GM18519 (cell line): ENCODE results near the gene ODF2.
"Not testable (repeated sequence)": the region's sequence is repeated elsewhere in the genome, so short reads cannot be mapped to it uniquely, and the experiment has no call there.

ENCODE experiments used
- ATAC-seq: cut with Tn5 transposase; IDR thresholded peaks from one replicate; pipeline ENCODE4 v1.9.1; 2021; ENCODE audit warnings: mild to moderate bottlenecking, moderate library complexity; ENCODE audit not compliant: unreplicated experiment, low FRiP score

ODF2 gene

GRCh38 chr9:128455849-128456612 is at the start of gene ODF2:
Gene ODF2, plus strand, starts transcription at chr9:128456006. Its CDS starts 86 bp downstream, at chr9:128456092.
- peak; percentile 50 for ATAC-seq

- ATAC-seq, result no peak
Observed at GRCh38 chr9:128406848-128407391, 48.9 kb upstream of the ODF2 start.

DNA sequence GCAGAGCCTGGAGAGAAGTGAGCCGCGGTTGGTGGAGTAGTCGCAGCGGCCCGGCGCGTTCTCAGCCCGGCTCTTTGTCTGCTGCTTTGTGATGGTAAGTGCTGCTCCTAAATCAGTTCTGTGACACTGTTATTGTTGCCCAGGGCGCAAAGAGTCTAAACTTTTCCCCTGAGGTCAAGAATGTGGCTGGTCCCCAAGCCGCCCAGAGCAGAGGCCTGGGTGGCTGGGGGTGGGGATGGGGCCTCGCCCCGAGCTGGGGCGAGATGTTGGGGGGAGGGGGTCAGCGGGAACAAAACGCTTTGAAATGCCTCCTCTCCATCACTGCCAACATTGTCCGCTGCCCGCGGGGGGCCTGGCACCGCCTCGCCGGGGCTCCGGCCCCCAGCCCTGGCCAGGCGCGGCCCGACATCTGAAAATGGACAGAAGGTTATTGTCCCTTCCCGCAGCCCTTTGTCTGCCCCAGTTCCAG is 46.8 kb upstream of the ODF2 start:
- no peak for ATAC-seq

DNA sequence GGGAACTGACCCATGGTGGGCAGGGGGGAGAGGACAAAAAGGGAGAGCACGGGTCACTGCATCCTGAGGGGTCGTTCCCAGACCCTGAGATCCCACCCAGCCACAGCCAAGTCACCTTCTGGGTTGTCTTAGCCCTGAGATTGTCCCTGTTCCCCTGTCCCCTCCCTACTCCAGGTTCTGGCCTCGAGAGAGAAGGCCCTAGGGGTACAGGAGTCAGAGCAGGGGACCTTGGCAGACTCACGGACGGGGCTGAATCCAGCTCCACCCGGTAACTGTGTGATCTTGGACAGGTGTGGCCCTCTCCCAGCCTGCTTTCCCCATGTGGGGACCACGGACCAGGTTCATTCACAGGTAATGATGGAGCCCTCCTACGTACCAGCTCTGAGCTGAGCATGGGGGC is 46.4 kb upstream of the ODF2 start:
- ATAC-seq, result no peak

DNA sequence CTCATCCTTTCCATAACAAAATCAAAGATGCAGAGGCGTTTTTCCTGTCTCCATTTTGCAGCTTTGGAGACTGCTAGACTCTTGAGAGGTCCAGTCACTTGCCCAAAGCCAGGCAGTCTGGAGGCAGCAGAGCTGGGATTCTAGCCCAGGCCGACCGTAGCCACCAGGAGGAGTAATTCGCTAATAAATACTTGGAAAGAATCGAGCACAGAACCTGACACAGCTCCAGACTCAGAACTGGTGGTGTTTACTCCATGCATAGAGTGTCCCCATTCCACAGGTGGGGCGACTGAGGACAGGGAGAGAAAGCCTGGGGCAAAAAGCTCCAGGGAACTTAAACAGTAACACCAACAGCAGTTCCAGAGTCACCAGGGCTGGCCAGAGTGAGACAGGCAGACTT is 45.8 kb upstream of the ODF2 start:
- no peak for ATAC-seq

- no peak for ATAC-seq
Observed at GRCh38 chr9:128411364-128412119, 44.3 kb upstream of the ODF2 start.

DNA sequence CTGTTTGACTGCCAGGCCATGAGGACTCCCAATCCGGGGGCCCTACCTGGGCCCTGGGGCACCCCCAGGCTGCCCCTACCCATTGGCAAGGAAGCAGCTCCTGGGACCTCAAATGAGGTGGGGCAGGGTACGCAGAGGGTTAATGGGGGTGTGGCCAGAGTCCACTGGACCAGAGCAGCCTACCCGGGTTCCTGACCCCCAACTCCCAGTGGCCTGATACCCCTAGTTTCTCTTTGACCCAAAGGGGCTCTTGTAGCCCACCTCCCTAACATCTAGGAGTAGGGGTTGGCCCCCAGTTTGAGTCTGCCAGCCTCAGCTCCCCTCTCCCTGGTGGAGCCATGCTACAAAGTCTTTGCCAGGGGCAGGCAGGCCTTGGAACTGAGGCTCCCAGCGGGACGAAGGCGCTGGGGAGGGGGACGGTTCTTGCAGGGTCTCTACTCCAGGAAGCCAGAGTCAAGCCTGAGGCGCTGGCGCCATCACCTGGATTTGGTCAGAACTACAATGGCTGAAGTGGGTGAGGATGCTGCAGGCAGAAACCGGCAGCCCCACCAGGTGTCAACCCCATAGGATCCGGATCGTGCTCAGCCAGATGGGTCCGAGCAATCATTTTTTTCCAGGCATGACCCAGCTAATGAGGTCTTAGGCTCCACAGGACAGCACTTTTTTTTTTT is 43.6 kb upstream of the ODF2 start:
- no peak for ATAC-seq

DNA sequence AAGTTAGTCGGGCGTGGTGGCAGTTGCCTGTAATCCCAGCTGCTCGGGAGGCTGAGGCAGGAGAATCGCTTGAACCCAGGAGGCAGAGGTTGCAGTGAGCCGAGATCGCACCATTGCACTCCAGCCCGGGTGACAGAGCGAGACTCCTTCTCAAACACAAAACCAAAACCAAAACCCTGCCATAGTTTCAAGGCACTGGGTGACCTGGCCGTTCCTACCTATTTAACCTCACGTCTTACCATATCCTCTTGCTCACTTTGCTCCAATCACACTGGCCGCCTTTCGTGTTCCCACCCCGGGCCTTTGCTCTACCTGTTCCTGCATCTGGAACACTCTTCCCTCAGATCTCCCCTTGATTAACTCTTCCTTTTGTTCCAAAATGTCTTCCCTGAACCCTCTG is 42.1 kb upstream of the ODF2 start:
- ATAC-seq, result not testable (repeated sequence)

DNA sequence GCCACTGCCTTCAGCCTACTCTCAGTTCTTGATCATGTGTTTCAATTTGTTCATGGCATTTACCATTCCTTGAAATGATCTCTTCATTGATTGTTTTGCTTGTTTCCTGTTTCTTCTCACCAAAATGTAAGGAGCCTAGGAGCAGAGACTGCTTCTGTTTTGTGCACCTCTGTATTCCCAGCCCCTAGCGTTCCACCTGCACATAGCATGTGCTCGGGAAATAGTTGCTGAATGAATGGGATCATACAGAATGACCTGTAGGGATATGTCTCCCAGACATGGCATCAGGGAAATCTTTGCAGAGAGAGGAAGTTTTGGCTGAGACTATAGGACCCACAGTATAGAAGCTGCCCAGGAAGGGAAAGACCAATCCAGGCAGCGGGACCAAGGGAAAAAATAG is 41.3 kb upstream of the ODF2 start:
- ATAC-seq, result no peak

DNA sequence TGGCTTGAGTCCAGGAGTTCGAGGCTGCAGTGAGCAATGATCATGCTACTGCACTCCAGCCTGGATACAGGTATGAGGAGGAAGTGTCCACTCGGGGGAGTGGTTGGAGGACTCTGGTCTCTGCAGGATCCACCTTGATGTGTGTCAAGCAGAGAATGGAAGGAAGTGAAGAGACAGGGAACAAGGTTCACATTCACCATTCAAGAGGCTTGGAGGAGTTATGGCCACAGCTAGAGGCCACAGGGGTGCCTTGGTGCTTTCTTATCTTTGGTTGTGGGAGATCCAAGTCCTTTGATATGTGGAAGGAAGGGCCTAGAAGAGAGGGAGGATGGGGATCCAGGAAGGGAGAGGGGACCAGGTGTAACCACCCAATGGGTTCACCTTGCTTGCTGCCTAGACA is 40.5 kb upstream of the ODF2 start:
- ATAC-seq, result no peak

- no peak for ATAC-seq
Observed at GRCh38 chr9:128416014-128416413, 39.8 kb upstream of the ODF2 start.

DNA sequence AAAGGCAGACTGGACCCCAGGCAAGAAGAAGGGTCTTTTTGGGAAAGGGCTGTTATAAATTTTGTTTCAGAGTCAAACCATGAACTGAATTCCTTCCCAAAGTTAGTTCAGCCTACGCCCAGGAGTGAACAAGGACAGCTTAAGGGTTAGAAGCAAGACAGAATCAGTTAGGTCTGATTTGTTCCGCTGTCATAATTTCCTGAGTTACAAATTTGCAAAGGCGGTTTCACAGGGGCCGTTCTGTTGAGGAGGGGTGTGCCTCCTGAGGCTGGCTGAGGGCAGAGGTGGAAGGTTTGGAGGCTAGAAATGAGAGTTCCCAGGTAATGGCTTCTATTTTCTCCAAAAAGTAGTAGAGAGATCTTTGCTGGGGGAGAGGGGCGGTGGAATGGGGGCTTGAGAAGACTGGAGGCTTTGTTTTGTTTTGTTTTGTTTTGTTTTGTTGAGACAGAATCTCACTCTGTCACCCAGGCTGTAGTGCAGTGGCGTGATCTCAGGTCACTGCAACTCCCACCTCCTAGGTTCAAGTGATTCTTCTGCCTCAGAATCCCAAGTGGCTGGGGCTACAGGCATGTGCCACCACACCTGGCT is 39.3 kb upstream of the ODF2 start:
- no peak for ATAC-seq

GRCh38 chr9:128419061-128419925 is 36.5 kb upstream of the ODF2 start:
- ATAC-seq, result no peak

DNA sequence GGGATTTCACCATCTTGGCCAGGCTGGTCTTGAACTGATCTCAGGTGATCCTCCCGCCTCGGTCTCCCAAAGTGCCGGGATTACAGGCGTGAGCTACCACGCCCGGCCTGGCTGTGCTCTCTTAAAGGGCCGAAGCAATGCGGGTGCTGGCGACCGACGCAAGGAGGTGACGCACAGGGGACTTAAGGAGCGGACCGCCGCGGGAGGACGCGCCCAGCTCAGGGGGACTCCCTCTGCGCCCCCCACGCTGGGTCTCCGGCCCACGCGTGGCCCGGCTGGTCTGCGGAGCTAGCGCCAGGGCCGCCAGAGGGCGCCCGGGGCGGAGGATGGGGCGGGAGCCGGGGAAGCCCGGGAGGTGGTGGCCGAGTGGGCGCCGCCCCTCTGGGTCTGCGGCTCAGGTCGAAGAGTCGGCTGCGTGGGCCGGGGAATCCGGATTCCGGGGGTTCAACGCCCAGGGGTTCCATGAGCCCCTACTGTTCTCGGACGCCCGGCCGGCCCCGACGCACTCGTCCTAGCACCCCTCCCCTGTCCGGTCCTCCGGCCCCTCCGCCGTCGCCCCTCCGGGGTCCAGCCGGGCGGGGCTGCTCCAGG is 35.7 kb upstream of the ODF2 start:
- ATAC-seq, result peak; percentile 58

- ATAC-seq, result peak; percentile 31
Observed at GRCh38 chr9:128420651-128421481, 34.9 kb upstream of the ODF2 start, which contains the start of gene CERCAM. Gene CERCAM, plus strand, starts transcription at chr9:128420857. Its CDS starts 21 bp downstream, at chr9:128420878.

DNA sequence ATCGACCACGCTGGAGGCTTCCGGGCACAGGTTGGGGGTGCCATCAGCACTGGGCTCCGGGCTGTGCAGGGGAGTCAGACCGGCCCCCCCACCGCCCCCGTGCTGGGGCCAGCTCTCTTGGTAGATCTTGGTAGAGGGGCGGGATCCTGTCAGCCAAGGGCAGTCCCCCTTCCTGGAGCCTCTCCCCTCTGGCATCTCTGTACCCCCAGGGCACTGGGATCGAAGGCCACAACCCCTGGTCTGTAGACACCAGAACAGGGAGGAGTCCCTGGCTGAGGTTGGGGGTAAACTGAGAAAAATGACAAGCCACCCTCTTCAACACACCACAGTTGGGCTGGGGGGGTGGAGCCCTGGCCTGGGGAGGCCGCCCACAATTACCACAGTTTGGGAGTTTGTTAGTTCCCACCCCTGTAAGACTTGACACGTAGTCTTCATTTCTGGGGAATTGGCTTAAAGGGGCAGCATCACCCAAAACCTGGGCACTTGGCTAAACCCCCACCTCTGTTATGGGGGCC is 34.3 kb upstream of the ODF2 start:
- ATAC-seq, result no peak

- not testable (repeated sequence) for ATAC-seq
Observed at GRCh38 chr9:128422022-128422782, 33.6 kb upstream of the ODF2 start.
